GM10847 (cell line): ENCODE measurements around the gene PKLR.

Experiments used
- POLR2A ChIP-seq: IDR thresholded peaks from 2 replicates; pipeline ENCODE4 v1.6.1; 2011; ENCODE audit not compliant: insufficient read length; ENCODE audit errors: extremely low read depth

The PKLR gene

GRCh38 chr1:155241069-155241679 is 60.1 kb downstream of the PKLR start:
- TF ChIP-seq POLR2A: no peak
